ENCODE data around the gene BECN2.
"Not testable (repeated sequence)": the region's sequence is repeated elsewhere in the genome, so short reads cannot be mapped to it uniquely, and the experiment has no call there.

The BECN2 gene

DNA sequence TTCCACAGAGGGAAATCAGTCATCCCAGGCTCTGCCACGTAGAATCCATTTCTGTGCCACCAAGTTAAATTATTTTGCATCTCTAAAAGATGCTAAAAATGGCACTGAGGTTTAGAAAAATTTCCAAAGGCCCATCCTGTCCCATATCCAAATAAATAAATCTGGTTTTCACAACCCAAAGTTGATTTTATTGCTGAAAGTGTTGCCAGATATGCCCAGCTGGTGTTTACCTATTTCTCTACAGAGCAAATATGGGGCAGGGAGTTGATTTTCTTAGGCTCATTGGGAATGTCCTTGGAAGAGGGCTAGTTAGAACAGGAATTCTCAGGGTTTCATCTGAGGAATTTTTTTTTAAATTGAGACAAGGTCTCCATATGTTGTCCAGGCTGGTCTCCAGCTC, 22.4 kb downstream of the BECN2 start:
- no peak for FAIRE-seq

- no peak for FAIRE-seq
These were observed 28.2 kb downstream of the BECN2 start for GRCh38 chr1:241985787-241986186.

- FAIRE-seq: not testable (repeated sequence)
These were observed 30.9 kb downstream of the BECN2 start for GRCh38 chr1:241988389-241988930.

GRCh38 chr1:241990040-241990439, 32.5 kb downstream of the BECN2 start:
- FAIRE-seq: no peak

DNA sequence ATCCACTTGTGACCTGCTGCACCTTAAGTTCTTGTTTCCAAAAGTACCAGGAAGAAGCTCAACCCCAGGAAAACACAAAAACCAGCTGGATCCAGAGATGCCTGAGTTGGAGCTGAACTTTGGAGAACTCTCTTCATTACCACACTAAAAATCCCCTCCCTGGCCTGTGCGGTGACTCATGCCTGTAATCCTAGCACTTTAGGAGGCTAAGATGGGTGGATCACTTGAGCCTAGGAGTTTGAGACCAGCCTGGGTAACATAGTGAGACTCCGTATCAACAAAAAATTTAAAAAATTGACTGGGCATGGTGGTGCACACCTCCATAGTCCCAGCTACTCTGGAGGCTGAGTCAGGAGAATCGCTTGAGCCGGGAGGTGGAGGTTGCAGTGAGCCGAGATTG, 35.2 kb downstream of the BECN2 start:
- FAIRE-seq: no peak

- FAIRE-seq: no peak
These were observed 36.6 kb downstream of the BECN2 start for GRCh38 chr1:241994171-241994570.

- FAIRE-seq: no peak
These were observed 39.9 kb downstream of the BECN2 start for GRCh38 chr1:241997401-241997998.

DNA sequence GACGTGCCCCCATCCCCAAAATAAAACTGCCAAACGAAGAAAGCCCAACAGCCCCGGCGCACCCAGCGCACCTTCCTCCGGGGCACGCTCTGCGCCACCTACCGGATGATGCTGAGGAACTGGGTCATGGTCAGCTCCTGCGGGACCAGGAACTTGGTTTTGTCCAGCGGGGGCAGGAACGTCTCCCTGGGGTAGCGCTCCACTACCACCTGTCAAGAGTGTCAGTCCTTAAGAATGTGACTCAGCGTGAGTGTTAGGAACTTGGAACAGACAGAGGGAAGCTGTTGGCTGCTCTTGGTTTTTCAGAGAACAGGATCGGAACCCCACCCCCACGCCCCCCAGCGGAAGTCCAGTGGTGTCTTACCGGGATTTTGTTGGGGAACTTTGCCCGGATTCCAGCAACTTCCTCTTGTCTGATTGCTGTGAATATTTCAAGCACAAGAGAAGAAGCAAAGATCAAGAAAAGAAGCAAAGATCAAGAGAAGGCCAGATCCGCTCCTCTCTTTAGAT, 40.9 kb downstream of the BECN2 start:
- FAIRE-seq: no peak

DNA sequence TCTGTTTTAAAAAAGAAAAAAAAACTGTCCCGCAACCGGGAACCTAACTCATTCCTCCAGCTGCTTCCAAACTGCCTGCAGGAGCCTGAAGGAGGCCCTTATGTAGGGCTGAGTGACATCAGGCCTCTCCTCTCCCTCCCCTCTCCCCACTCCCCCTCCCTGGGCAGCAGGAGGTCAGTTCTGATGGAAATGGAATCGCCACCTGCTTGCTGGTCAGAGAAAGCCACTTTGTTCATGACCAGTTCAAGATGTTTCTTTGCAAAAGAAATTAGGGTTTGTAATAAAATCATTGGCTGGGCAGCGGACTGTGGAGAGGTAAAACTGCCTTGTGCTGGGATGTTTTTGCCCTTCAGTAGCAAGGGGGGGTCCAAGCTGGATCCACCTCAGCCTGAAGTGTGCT, 41.5 kb downstream of the BECN2 start, which contains the start of gene MAP1LC3C:
TSS of gene MAP1LC3C (minus strand) at position 73 of the 400 bp plus-strand sequence. CDS start 90 bp downstream, outside the sequence.
- FAIRE-seq: no peak

DNA sequence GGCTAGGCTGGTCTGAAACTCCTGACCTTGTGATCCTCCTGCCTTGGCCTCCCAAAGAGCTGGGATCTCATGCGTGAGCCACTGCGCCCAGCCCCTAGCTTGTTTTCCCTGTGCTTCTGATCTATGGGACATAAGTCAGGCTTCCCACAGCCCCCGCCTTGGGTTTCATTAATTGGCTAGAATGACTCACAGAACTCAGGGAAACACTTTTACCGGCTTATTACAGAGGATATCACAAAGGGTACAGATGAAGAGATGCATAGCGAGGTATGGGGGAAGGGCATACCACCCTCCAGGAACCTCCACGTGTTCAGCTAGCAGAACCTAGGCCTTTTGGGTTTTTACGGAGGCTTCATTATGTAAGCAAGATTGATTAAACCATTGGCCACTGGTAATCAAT, 42.9 kb downstream of the BECN2 start:
- no peak for FAIRE-seq

GRCh38 chr1:242002072-242002471, 44.5 kb downstream of the BECN2 start:
- no peak for FAIRE-seq

DNA sequence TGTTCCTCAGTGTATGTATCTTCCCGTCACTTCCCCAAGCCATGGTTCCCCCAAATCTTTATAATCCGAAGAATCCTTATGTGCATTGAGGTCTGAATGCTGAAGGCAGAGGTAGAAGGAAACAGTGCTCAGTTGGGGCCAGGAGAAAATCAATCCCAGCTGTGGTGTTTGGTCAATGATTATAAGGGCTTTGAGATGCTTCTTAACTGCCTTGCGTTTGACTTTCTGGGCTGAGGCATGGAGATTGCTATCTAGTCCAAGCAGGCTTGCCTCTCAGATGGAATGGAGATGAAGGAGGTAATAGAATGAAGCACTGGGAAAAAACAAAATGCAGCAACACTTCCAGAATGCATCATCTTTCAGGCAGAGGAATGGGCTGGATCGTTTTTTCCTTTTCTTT, 44.9 kb downstream of the BECN2 start:
- no peak for FAIRE-seq

GRCh38 chr1:242004751-242005495, 47.4 kb downstream of the BECN2 start:
- no peak for FAIRE-seq

DNA sequence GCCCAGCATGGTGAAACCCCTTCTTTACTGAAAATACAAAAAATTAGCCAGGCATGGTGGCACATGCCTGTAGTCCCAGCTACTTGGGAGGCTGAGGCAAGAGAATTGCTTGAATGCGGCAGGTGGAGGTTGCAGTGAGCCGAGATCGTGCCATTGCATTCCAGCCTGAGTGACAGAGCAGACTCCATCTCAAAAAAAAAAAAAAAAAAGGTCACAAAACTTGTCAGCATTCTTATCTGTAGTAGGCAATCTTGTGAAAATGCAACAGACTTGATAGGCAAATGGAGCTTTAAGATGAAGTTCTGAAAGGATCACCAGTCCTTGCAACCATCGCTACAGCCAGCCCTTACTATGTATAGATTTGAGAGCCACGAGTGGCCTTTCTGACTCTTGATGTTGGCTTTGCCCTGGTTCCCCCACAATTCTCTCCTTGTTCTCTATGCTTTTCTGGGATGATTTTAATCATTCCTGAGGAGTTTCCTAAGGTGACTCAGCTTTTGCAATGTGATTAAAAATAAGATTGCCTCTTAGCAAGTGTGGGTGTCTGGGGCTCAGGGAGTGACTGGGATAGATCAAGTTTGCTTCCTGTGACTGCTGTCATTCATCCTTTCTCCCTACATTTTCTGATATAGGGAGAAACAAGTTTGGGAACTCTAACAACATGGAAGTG, 48.4 kb downstream of the BECN2 start:
- FAIRE-seq: no peak

DNA sequence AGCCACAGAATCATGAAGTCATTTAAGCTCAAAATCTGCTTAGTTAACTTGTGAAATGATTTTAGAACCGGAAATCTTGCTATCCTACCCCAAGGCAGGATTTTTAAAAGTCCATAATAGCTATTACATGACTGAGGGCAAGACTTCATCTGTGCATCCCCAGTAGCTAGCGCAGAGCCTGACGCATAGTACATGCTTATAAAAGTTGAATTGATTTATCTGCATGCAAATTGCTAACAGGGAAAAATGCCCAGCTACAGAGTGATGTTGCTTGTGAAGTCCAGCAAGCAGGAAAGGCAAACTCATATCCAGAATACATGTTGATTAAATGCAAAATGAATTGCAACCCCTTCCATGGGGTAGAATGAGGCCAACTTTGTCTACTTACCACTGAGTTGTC, 49.4 kb downstream of the BECN2 start:
- FAIRE-seq: no peak

Data from endometrium (tissue), 2 donors.